HepG2 (cell line): Measurements from ENCODE around the gene MAMDC2. TPM values are rescaled to one million over a fixed set of nuclear protein-coding genes. Genes with fewer than 3 reads are reported as not detected.

Source experiments
- ATAC-seq: fragments of 200-7000 bp; cut with Tn5 transposase; 3 replicates; pipeline ENCODE4 v1.9.1; 2020; ENCODE audit warnings: mild to moderate bottlenecking, moderate library complexity
- BruUV-seq: library from RNA; stranded (reverse); fragments of 400-500 nt; replicated peaks from 2 replicates; lab custom pipeline; 2021; lab: Mats Ljungman, UMichigan
- CTCF ChIA-PET: fragments of 300-600 bp; formaldehyde crosslinking; extraction: SDS; loops from one replicate; lab custom pipeline; 2021; ENCODE audit warnings: low total read pairs, inconsistent platforms, low intra/inter-chr PET ratio; lab: Yijun Ruan, JAX
- POLR2A ChIA-PET: fragments of 350-600 bp; sonication (Branson Sonifier 250); formaldehyde crosslinking; loops from one replicate; lab custom pipeline; 2020; ENCODE audit warnings: antibody characterized with exemption, inconsistent platforms; lab: Yijun Ruan, JAX
- DNase-seq: peaks from one replicate; pipeline ENCODE4 v3.0.0-alpha.2; 2015; ENCODE audit warnings: low spot score
- FAIRE-seq: peaks from 3 replicates; lab custom pipeline; 2011; peaks lifted over from hg19 to GRCh38; lab: Jason Lieb, UNC
- H2AFZ ChIP-seq: one replicate; pipeline ENCODE4 v1.6.1; 2011; ENCODE audit warnings: low read length, inconsistent platforms
- H3K27ac ChIP-seq: fragments of 300-600 bp; 3 replicates; pipeline ENCODE4 v1.8.0; 2011; ENCODE audit warnings: mixed run types, mild to moderate bottlenecking, mixed read lengths, low read length, inconsistent platforms; ENCODE audit not compliant: insufficient read depth; ENCODE audit errors: extremely low read length
- H3K27me3 ChIP-seq, 2 experiments: fragments of 200-600 bp in 1 of 2; 2 replicates in 1 of 2; 3 replicates in 1 of 2; pipeline versions ENCODE4 v1.6.0 to v1.8.0; 2011; ENCODE audit warnings: low read length in 2 of 2, mild to moderate bottlenecking in 2 of 2, moderate library complexity in 2 of 2, inconsistent platforms in 1 of 2; ENCODE audit not compliant: insufficient read depth in 2 of 2, control insufficient read depth in 1 of 2
- H3K36me3 ChIP-seq, 2 experiments: fragments of 200-600 bp in 1 of 2; replicated peaks in 1 of 2; 2 replicates in 1 of 2; 3 replicates in 1 of 2; pipeline versions ENCODE4 v1.5.1 to v1.8.0; 2011; ENCODE audit warnings: low read length in 2 of 2, inconsistent platforms in 1 of 2; ENCODE audit not compliant: insufficient read depth in 2 of 2, control insufficient read depth in 1 of 2
- H3K4me1 ChIP-seq: 2 replicates; pipeline ENCODE4 v1.5.1; 2012; ENCODE audit warnings: low read length, inconsistent platforms; ENCODE audit not compliant: insufficient read depth
- H3K4me2 ChIP-seq: 2 replicates; pipeline ENCODE4 v1.6.0; 2011; ENCODE audit warnings: low read depth, low read length, inconsistent platforms
- H3K4me3 ChIP-seq, 3 experiments: fragments of 200-600 bp in 1 of 3; sonication (generic), shearing (Covaris generic) in 1 of 3; replicated peaks in 1 of 3; 2 replicates each; pipeline ENCODE4 v1.5.1; 2011 to 2016; ENCODE audit warnings: low read length in 3 of 3, inconsistent platforms in 2 of 3, low read depth in 2 of 3, mild to moderate bottlenecking in 2 of 3, control low read depth in 1 of 3, mixed read lengths in 1 of 3; ENCODE audit not compliant: insufficient read depth in 1 of 3
- H3K79me2 ChIP-seq: one replicate; pipeline ENCODE4 v1.6.1; 2011; ENCODE audit warnings: low read length, inconsistent platforms; ENCODE audit not compliant: insufficient read depth
- H3K9ac ChIP-seq: 2 replicates; pipeline ENCODE4 v1.6.0; 2011; ENCODE audit warnings: mild to moderate bottlenecking, low read depth, low read length, inconsistent platforms; ENCODE audit not compliant: insufficient read depth
- H3K9me3 ChIP-seq: 2 replicates; pipeline ENCODE4 v1.5.1; 2012; ENCODE audit warnings: mild to moderate bottlenecking, low read length
- H4K20me1 ChIP-seq: 2 replicates; pipeline ENCODE4 v1.6.0; 2011; ENCODE audit warnings: inconsistent platforms, mild to moderate bottlenecking, low read length, moderate library complexity; ENCODE audit not compliant: insufficient read depth
- CENPX ChIP-seq: sonication (generic); formaldehyde crosslinking; IDR thresholded peaks from 2 replicates; pipeline ENCODE4 v1.9.0; 2021; ENCODE audit warnings: mild to moderate bottlenecking, missing genetic modification reagents, moderate library complexity
- FOXJ3 ChIP-seq: sonication (generic); formaldehyde crosslinking; IDR thresholded peaks from 2 replicates; pipeline ENCODE4 v1.4.0; 2020; ENCODE audit warnings: missing genetic modification reagents, mild to moderate bottlenecking, borderline replicate concordance
- GPN1 ChIP-seq: sonication (generic); formaldehyde crosslinking; IDR thresholded peaks from 2 replicates; pipeline ENCODE4 v1.5.1; 2020; ENCODE audit warnings: missing genetic modification reagents, borderline replicate concordance
- GZF1 ChIP-seq: sonication (generic); formaldehyde crosslinking; IDR thresholded peaks from 2 replicates; pipeline ENCODE4 v1.5.1; 2020; ENCODE audit warnings: mild to moderate bottlenecking, missing genetic modification reagents
- JUNB ChIP-seq: sonication (generic); formaldehyde crosslinking; IDR thresholded peaks from 2 replicates; pipeline ENCODE4 v1.8.0; 2022; ENCODE audit warnings: missing genetic modification reagents, mild to moderate bottlenecking, borderline replicate concordance
- KMT2B ChIP-seq: IDR thresholded peaks from 2 replicates; pipeline ENCODE4 v1.6.1; 2016; ENCODE audit warnings: missing genetic modification reagents, missing compliant biosample characterization
- MBD4 ChIP-seq: IDR thresholded peaks from 2 replicates; pipeline ENCODE4 v1.6.1; 2012; ENCODE audit warnings: low read length, inconsistent platforms, borderline replicate concordance
- MIER3 ChIP-seq: IDR thresholded peaks from 2 replicates; pipeline ENCODE4 v1.6.1; 2016; ENCODE audit warnings: missing compliant biosample characterization, borderline replicate concordance
- MTA3 ChIP-seq: sonication (generic); formaldehyde crosslinking; IDR thresholded peaks from 2 replicates; pipeline ENCODE4 v1.4.0; 2020; ENCODE audit warnings: missing genetic modification reagents
- STAT5B ChIP-seq: sonication (generic); formaldehyde crosslinking; IDR thresholded peaks from 2 replicates; pipeline ENCODE4 v1.4.0; 2020; ENCODE audit warnings: missing genetic modification reagents
- YY1 ChIP-seq: IDR thresholded peaks from 2 replicates; pipeline ENCODE4 v1.6.1; 2011; ENCODE audit warnings: low read length, low read depth, moderate library complexity, mild to moderate bottlenecking; ENCODE audit not compliant: insufficient read depth, insufficient replicate concordance
- ZBTB7B ChIP-seq: sonication (generic); formaldehyde crosslinking; IDR thresholded peaks from 2 replicates; pipeline ENCODE4 v1.4.0; 2020; ENCODE audit warnings: missing genetic modification reagents
- ZNF121 ChIP-seq: sonication (generic); formaldehyde crosslinking; IDR thresholded peaks from 2 replicates; pipeline ENCODE4 v1.5.0; 2020; ENCODE audit warnings: mild to moderate bottlenecking, missing genetic modification reagents
- ZNF605 ChIP-seq: sonication (generic); formaldehyde crosslinking; IDR thresholded peaks from 2 replicates; pipeline ENCODE4 v1.8.0; 2022; ENCODE audit warnings: mild to moderate bottlenecking, missing genetic modification reagents
- ZNF660 ChIP-seq: sonication (generic); formaldehyde crosslinking; IDR thresholded peaks from 2 replicates; pipeline ENCODE4 v1.5.1; 2020; ENCODE audit warnings: mild to moderate bottlenecking, low read depth, missing genetic modification reagents, borderline replicate concordance
- WGBS: methylation state at CpG from one replicate; pipeline ENCODE4 v1.1.6; 2017; ENCODE audit warnings: low lambda C conversion rate; 5-methylcytosine and 5-hydroxymethylcytosine counted together
- in situ Hi-C: cut with HindIII; loops from 2 replicates; pipeline ENCODE4 v1.10.0; 2017; ENCODE audit warnings: low pct_unique_long_range_greater_than_20kb; ENCODE audit not compliant: extremely low pct_ligation_motif_present
- intact Hi-C: fragments of 100-400 bp; cut with micrococcal nuclease; formaldehyde crosslinking; loops from one replicate; pipeline ENCODE4 v1.10.0; 2022; ENCODE audit not compliant: unreplicated experiment
- polyA plus RNA-seq, 8 experiments: library from polyadenylated mRNA; depleted of rRNA in 3 of 8; stranded (reverse) in 7 of 8; unstranded in 1 of 8; fragments of >200 nt; fragmentation: Illumina TruSeq in 4 of 8; extraction: Trizol in 4 of 8; gene quantifications; 2 replicates each; pipeline versions ENCODE4 v1.2.1 to v1.2.3, GENCODE V29; 2011 to 2016; ENCODE audit warnings: low read depth in 4 of 8, missing spikeins in 1 of 8, mixed read lengths in 1 of 8; ENCODE audit not compliant: insufficient read depth in 1 of 8
- total RNA-seq, 5 experiments: library from RNA; depleted of rRNA; stranded (reverse); fragments of >200 nt; fragmentation: Illumina TruSeq; extraction: Trizol; gene quantifications; 2 replicates each; pipeline ENCODE4 v1.2.3, GENCODE V29; 2016; ENCODE audit warnings: low read depth in 1 of 5
- TF ChIP-seq, protein P1 (sequence below): sonication (generic); formaldehyde crosslinking; IDR thresholded peaks from 2 replicates; pipeline ENCODE4 v1.4.0; 2020; ENCODE audit warnings: mild to moderate bottlenecking, missing genetic modification reagents, borderline replicate concordance
- TF ChIP-seq, protein P2 (sequence below): IDR thresholded peaks from 2 replicates; pipeline ENCODE4 v1.6.1; 2016; ENCODE audit warnings: low read depth, borderline replicate concordance
- TF ChIP-seq, protein P3 (sequence below): sonication (generic); formaldehyde crosslinking; IDR thresholded peaks from 2 replicates; pipeline ENCODE4 v1.4.0; 2020; ENCODE audit warnings: missing genetic modification reagents

The MAMDC2 gene
- total and polyA plus RNA-seq, 2 of the 13 experiments (the other 11 are each of a cell fraction or from before 2014, with no cell fraction given) = not detected

DNA sequence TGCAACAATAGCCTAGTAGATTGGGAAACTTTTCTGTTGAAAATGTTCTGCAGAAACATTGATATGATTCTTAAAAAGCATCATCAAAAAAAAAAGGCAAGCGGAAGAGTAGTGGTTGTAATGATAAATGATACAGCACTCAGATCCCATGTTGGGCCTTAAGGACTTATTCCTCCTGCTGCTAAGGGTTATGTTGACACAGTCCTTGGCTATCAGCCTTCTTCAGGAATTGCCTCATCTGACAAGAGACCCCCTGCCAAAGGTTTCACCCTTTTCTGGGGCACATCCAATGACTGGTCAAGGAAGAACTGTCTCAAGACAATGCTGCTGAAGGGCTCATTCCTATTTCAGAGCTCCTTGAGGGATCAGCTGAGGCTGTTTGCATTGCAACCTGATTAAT is 44.3 kb upstream of the MAMDC2 start (continued):
- TF ChIP-seq YY1 (no peak), ZNF121 (no peak), GZF1 (CRISPR knock-in tag) (no peak), STAT5B (CRISPR knock-in tag) (no peak)

DNA sequence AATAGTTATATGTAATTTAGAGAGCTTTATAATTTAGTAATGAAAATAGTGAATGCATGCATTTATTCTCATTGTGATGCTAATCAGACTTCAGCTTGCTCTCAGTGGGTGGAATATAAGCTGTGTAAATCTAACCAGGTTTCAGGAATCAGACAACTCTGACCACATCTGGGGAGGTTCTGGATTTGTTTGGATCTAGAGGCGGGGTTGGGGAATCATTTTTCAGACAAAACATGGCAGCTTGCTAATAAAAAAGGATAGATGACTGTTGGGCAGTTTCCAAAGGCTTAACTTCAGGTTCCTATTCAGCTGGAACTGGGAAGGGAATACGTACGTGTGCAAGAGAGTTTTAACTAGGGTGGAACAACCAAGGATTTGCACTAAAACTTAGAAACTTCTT is 43.2 kb upstream of the MAMDC2 start:
- H3K79me2 ChIP-seq = no peaks in the 10 kb centered on the region
- no peaks in the 10 kb centered on the region for H3K4me1 ChIP-seq
- H4K20me1 ChIP-seq = no peaks in the 10 kb centered on the region
- no peak overlapping the region for H3K4me3 ChIP-seq
- ChIA-PET POLR2A (no interaction called here), CTCF (no interaction called here)
- DNase-seq (no peak), ATAC-seq (no peak), FAIRE-seq (no peak)
- H2AFZ ChIP-seq = no peak overlapping the region
- H3K36me3 ChIP-seq = no peaks in the 10 kb centered on the region
- no peak overlapping the region for H3K4me2 ChIP-seq
- no peaks in the 10 kb centered on the region for H3K27me3 ChIP-seq
- H3K9me3 ChIP-seq = no peaks in the 10 kb centered on the region
- WGBS = 4% methylated on average over 3 of the region's 3 CpGs
- TF ChIP-seq, protein P1, sequence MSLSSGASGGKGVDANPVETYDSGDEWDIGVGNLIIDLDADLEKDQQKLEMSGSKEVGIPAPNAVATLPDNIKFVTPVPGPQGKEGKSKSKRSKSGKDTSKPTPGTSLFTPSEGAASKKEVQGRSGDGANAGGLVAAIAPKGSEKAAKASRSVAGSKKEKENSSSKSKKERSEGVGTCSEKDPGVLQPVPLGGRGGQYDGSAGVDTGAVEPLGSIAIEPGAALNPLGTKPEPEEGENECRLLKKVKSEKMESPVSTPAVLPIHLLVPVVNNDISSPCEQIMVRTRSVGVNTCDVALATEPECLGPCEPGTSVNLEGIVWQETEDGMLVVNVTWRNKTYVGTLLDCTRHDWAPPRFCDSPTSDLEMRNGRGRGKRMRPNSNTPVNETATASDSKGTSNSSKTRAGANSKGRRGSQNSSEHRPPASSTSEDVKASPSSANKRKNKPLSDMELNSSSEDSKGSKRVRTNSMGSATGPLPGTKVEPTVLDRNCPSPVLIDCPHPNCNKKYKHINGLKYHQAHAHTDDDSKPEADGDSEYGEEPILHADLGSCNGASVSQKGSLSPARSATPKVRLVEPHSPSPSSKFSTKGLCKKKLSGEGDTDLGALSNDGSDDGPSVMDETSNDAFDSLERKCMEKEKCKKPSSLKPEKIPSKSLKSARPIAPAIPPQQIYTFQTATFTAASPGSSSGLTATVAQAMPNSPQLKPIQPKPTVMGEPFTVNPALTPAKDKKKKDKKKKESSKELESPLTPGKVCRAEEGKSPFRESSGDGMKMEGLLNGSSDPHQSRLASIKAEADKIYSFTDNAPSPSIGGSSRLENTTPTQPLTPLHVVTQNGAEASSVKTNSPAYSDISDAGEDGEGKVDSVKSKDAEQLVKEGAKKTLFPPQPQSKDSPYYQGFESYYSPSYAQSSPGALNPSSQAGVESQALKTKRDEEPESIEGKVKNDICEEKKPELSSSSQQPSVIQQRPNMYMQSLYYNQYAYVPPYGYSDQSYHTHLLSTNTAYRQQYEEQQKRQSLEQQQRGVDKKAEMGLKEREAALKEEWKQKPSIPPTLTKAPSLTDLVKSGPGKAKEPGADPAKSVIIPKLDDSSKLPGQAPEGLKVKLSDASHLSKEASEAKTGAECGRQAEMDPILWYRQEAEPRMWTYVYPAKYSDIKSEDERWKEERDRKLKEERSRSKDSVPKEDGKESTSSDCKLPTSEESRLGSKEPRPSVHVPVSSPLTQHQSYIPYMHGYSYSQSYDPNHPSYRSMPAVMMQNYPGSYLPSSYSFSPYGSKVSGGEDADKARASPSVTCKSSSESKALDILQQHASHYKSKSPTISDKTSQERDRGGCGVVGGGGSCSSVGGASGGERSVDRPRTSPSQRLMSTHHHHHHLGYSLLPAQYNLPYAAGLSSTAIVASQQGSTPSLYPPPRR (CRISPR knock-in tag) = no peak
- no peak for TF ChIP-seq MTA3 (CRISPR knock-in tag)
- no peak for TF ChIP-seq CENPX (CRISPR knock-in tag)
- no peak for TF ChIP-seq KMT2B (CRISPR knock-in tag)
- no peak for TF ChIP-seq MIER3
- no peak for TF ChIP-seq ZNF660
- no peak for TF ChIP-seq GPN1 (CRISPR knock-in tag)
- no peak for TF ChIP-seq ZNF605 (CRISPR knock-in tag)
- TF ChIP-seq, protein P2, sequence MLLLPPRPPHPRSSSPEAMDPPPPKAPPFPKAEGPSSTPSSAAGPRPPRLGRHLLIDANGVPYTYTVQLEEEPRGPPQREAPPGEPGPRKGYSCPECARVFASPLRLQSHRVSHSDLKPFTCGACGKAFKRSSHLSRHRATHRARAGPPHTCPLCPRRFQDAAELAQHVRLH (CRISPR knock-in tag) = no peak
- TF ChIP-seq, protein P3, sequence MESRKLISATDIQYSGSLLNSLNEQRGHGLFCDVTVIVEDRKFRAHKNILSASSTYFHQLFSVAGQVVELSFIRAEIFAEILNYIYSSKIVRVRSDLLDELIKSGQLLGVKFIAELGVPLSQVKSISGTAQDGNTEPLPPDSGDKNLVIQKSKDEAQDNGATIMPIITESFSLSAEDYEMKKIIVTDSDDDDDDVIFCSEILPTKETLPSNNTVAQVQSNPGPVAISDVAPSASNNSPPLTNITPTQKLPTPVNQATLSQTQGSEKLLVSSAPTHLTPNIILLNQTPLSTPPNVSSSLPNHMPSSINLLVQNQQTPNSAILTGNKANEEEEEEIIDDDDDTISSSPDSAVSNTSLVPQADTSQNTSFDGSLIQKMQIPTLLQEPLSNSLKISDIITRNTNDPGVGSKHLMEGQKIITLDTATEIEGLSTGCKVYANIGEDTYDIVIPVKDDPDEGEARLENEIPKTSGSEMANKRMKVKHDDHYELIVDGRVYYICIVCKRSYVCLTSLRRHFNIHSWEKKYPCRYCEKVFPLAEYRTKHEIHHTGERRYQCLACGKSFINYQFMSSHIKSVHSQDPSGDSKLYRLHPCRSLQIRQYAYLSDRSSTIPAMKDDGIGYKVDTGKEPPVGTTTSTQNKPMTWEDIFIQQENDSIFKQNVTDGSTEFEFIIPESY (CRISPR knock-in tag) = no peak
- no peak for TF ChIP-seq FOXJ3
- no peak for TF ChIP-seq MBD4
- TF ChIP-seq ZBTB7B (CRISPR knock-in tag) = no peak
- no peak for TF ChIP-seq JUNB (CRISPR knock-in tag)
- no peak overlapping the region for H3K9ac ChIP-seq
- intact Hi-C loops = no loop called here
- no peak overlapping the region for H3K27ac ChIP-seq
- in situ Hi-C loops = no loop called here
- no TSS peak for BruUV-seq
